Gastrocnemius medialis (tissue), 4 donors: ENCODE results near the gene SMAD6. TPM values are rescaled to one million over a fixed set of nuclear protein-coding genes. Genes with fewer than 3 reads are reported as not detected.

Source experiments
- ATAC-seq, 2 donors: fragments of 150-250 bp; one replicate each; pipeline ENCODE4 v1.9.1; 2016
- DNase-seq, 2 donors: peaks; one replicate each; pipeline ENCODE4 v3.0.0-alpha.2; 2019
- H3K27ac ChIP-seq, 4 donors: fragments of 200-600 bp; sonication (generic); 1 replicate in 1 of 4; 2 replicates in 3 of 4; pipeline ENCODE4 v1.5.1; 2016 to 2018; ENCODE audit warnings: mild to moderate bottlenecking in 2 of 4, moderate library complexity in 1 of 4
- H3K27me3 ChIP-seq, 3 donors: fragments of 200-600 bp; sonication (generic) in 2 of 3; 1 replicate in 1 of 3; 2 replicates in 2 of 3; pipeline versions ENCODE4 v1.5.1 to v1.6.0; 2016 to 2019; ENCODE audit warnings: mild to moderate bottlenecking in 1 of 3, moderate library complexity in 1 of 3
- H3K36me3 ChIP-seq, 2 donors: fragments of 200-600 bp; sonication (generic) in 1 of 2; one replicate each; pipeline ENCODE4 v1.5.1; 2017 to 2018
- H3K4me1 ChIP-seq, 2 donors: fragments of 200-600 bp; sonication (generic) in 1 of 2; one replicate each; pipeline ENCODE4 v1.5.1; 2016 to 2017; ENCODE audit warnings: mild to moderate bottlenecking in 2 of 2
- H3K4me3 ChIP-seq, 4 donors: fragments of 200-600 bp; sonication (generic) in 3 of 4; 1 replicate in 1 of 4; 2 replicates in 3 of 4; pipeline ENCODE4 v1.5.1; 2016 to 2019; ENCODE audit warnings: mild to moderate bottlenecking in 2 of 4
- H3K9me3 ChIP-seq, 3 donors: fragments of 200-600 bp; sonication (generic) in 2 of 3; 1 replicate in 1 of 3; 2 replicates in 2 of 3; pipeline ENCODE4 v1.5.1; 2016 to 2019
- CTCF ChIP-seq, 5 experiments: fragments of 450-650 bp in 3 of 5; fragments of 200-600 bp in 2 of 5; sonication (generic) in 2 of 5; IDR thresholded peaks in 4 of 5; conservative IDR thresholded peaks in 1 of 5; 1 replicate in 4 of 5; 2 replicates in 1 of 5; pipeline ENCODE4 v1.5.1; 2016 to 2019; ENCODE audit warnings: antibody characterized with exemption in 5 of 5, mild to moderate bottlenecking in 3 of 5, moderate library complexity in 3 of 5
- POLR2A ChIP-seq, 2 donors: fragments of 450-650 bp; IDR thresholded peaks; one replicate each; pipeline ENCODE4 v1.6.1; 2017; ENCODE audit warnings: antibody characterized with exemption in 2 of 2, mild to moderate bottlenecking in 2 of 2, moderate library complexity in 2 of 2
- in situ Hi-C, 4 donors: fragments of 200-750 bp; cut with MboI; loops; one replicate each; pipeline versions ENCODE4 v1.15.0 to v1.8.0; 2017; ENCODE audit warnings: low sequenced_read_pairs in 4 of 4
- intact Hi-C: fragments of 100-400 bp; cut with DNase I; formaldehyde crosslinking; loops from one replicate; pipeline ENCODE4 v1.15.1; 2023; ENCODE audit warnings: low total_unique reads
- total RNA-seq, 4 donors: library from RNA; depleted of rRNA; stranded (reverse); fragments of >200 nt; gene quantifications; one replicate each; pipeline versions ENCODE4 v1.1.0 to v1.2.3, GENCODE V29; 2016

SMAD6 gene
- total RNA-seq, 4 donors from 2014 or later: 2.2 to 3.7 (median 2.4) TPM

DNA sequence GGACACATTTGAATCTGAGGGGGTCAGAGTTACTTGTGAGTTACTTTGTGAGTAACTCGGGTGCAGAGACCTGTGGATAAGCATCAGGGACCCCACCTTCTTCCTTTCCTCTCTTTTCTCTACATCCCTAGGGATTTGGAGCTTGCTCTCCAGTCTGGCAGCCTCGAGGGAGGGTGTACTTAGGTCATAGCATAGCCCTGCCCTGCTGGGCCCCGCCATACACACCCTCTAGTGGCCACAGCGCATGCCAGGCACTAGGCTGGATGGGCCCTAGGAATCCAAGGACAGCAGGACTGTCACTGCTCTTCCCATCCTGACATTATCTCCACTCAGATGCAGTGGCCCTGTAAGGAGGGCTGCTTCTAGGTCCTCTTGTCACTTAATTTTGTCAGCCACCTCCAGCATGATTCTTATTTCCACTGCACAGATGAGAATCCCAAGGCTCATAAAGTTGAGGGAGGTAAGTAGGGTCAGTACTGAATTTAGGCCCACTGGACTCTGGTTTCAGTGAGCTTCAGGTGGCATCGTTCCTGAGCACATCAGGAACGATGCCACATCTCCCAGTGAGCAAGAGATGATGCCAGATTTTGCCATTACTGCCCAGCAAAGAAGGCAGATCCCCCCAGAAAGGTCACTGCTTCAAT is 3.6 kb upstream of the SMAD6 start:
- H3K9me3 ChIP-seq: no peaks in the 10 kb centered on the region
- TF ChIP-seq CTCF (IDR thresholded peaks at IDR 0.05 in 4 of 5, conservative IDR thresholded peaks at IDR 0.05 in 1 of 5) (peak; percentile 13 to 68 (median 51)), POLR2A (IDR thresholded peaks at IDR 0.05) (no peak)
- H3K36me3 ChIP-seq: no peaks in the 10 kb centered on the region
- H3K4me3 ChIP-seq: no peak overlapping the region
- DNase-seq (peak in 1 of 2 donors; percentile 40), ATAC-seq (no peak)
- H3K27me3 ChIP-seq: no peaks in the 10 kb centered on the region
- peaks cover 0 to 5% of the 10 kb centered on the region in 2 donors for H3K4me1 ChIP-seq
- in situ Hi-C loops (no loop called here), intact Hi-C loops (no loop called here)
- H3K27ac ChIP-seq: peak overlapping the region in 1 of 4 donors; percentile 14

- H3K4me3 ChIP-seq: no peak overlapping the region
- no peaks in the 10 kb centered on the region for H3K9me3 ChIP-seq
- TF ChIP-seq POLR2A (IDR thresholded peaks at IDR 0.05) (no peak), CTCF (IDR thresholded peaks at IDR 0.05 in 4 of 5, conservative IDR thresholded peaks at IDR 0.05 in 1 of 5) (no peak)
- no peaks in the 10 kb centered on the region for H3K36me3 ChIP-seq
- peak overlapping the region in 1 of 4 donors; percentile 14 for H3K27ac ChIP-seq
- intact Hi-C loops (no loop called here), in situ Hi-C loops (no loop called here)
- H3K27me3 ChIP-seq: no peaks in the 10 kb centered on the region
- peaks cover 1 to 6% of the 10 kb centered on the region in 2 donors for H3K4me1 ChIP-seq
- no peak for DNase-seq
- no peak for ATAC-seq
Measured at GRCh38 chr15:66698971-66699370, 3.1 kb upstream of the SMAD6 start.

DNA sequence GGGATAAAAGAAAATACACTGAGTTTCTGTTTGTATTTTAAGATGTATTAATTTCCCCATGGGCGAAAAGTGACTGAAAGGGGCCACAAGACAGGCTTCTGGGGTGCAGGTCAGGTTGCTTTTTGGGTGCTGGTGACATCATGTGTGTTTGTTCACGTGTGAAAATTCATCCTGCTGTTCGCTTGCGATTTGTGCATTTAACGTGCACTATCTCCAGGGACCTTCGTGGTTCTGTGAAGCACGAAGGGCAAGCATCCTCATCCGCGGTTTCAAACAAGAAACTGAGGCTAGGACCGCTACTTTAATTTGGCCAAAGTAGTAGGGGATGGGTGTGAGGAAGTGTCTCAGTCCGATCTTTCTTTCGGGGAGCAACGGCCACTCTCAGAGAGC is 1.6 kb upstream of the SMAD6 start:
- intact Hi-C loops (loop anchor here (10.0 kb wide), 1 partner anchor 316 kb away; the partner anchor contains the start of gene MAP2K1), in situ Hi-C loops (no loop called here)
- Histone ChIP-seq H3K4me1 (peaks cover 6 to 12% of the 10 kb centered on the region in 2 donors), H3K36me3 (no peaks in the 10 kb centered on the region), H3K9me3 (no peaks in the 10 kb centered on the region), H3K27ac (peak overlapping the region; percentile 37 to 78 (median 69)), H3K27me3 (peaks cover 0 to 5% (median 0%) of the 10 kb centered on the region in 3 donors), H3K4me3 (peak overlapping the region; percentile 54 to 81 (median 68))
- TF ChIP-seq POLR2A (IDR thresholded peaks at IDR 0.05) (no peak), CTCF (IDR thresholded peaks at IDR 0.05 in 4 of 5, conservative IDR thresholded peaks at IDR 0.05 in 1 of 5) (no peak)
- ATAC-seq (no peak), DNase-seq (no peak)

- H3K9me3 ChIP-seq: no peaks in the 10 kb centered on the region
- no peaks in the 10 kb centered on the region for H3K36me3 ChIP-seq
- peak overlapping the region; percentile 62 to 93 (median 84) for H3K4me3 ChIP-seq
- H3K27ac ChIP-seq: peak overlapping the region; percentile 66 to 87 (median 84)
- DNase-seq (peak; percentile 92 to 96), ATAC-seq (peak; percentile 80 to 86)
- intact Hi-C loops: loop anchor here (1.0 to 10.0 kb wide), 2 partner anchors 82 to 316 kb away; partner anchors contain the start of gene MAP2K1
- in situ Hi-C loops: no loop called here
- peaks cover 6 to 12% of the 10 kb centered on the region in 2 donors for H3K4me1 ChIP-seq
- TF ChIP-seq CTCF (IDR thresholded peaks at IDR 0.05 in 4 of 5, conservative IDR thresholded peaks at IDR 0.05 in 1 of 5) (no peak), POLR2A (IDR thresholded peaks at IDR 0.05) (peak in 1 of 2 donors; percentile 21)
- peaks cover 0 to 5% (median 0%) of the 10 kb centered on the region in 3 donors for H3K27me3 ChIP-seq
Measured at GRCh38 chr15:66700802-66701421, 1.1 kb upstream of the SMAD6 start.
